Activated CD4-positive, alpha-beta T cell treated with anti-CD3 and anti-CD28 coated beads, Interleukin-2, amount 50 U/mL, for 16 hours (primary cell): Measurements from ENCODE around the gene LCN15.
"Not testable (repeated sequence)": the region's sequence is repeated elsewhere in the genome, so short reads cannot be mapped to it uniquely, and the experiment has no call there.

Experiments
- DNase-seq: peaks from one replicate; pipeline ENCODE4 v3.0.0-alpha.2; 2020

The LCN15 gene

DNA sequence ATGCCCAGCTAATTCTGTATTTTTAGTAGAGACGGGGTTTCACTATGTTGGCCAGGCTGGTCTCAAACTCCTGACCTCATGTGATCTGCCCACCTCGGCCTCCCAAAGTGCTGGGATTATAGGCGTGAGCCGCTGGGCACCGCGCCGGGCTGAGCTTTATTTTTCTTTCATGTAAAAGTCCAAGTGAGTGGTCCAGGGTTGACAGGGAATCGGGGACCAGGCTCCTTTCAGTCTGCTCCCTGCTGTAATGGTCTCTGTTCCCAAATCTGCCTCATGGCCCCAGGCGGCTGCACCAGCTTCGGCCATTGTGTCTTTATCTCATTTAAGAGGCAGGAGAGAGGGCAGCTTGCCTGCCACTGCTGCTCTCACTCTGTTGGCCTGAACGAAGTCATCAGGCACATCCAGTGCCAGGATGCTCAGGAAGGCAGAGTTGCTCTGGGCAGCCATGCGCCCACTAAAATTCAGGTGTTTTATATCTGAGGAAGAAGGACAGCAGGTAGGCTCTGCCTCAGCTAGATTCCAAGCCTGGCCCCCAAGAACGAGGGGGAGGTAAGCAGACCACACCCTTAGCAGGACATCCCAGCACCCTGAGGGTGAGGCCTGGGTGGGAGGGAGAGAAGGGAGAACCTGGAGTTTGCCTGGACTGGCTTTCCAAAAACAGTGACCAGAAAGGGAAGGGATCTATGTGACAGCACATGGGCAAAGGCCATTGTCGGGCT is 30.1 kb upstream of the LCN15 start:
- no peak for DNase-seq

GRCh38 chr9:136793086-136793946 is 29.0 kb upstream of the LCN15 start:
- no peak for DNase-seq

DNA sequence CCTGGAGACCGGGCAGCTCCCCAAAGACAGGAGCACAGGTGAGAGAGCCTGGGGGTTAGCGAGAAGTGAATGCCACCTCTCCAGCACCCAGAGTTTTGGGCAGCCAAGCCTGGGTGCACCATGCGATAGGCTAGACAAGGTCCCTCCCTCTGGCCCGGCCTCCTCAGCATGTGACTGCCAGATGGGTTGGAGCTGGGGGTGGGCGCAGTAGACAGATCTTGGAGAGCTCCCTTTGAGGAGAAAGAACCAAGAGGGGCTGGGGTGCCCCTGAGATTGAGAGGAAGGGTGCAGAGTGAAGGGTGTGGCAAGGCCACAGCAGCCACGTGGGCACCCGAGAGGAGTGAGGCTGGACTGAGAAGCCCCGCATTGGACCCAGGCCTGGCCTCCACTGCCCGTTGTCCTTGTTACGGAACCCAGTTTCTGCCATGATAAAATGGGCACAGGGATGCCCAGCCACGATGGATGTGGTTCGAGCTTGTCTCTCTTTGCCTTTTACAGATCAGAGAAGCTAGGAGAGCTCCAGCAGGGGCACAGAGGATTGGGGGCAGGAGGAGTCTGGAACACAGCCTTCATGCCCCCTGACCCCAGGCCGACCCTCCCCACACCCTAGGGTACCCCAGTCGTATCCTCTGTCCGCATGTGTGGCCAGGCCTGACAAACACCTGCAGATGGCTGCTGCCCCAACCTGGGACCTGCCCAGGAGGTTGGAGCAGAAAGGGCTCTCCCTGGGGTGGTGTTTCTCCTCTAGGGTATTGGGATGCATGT is 28.2 kb upstream of the LCN15 start:
- no peak for DNase-seq

DNA sequence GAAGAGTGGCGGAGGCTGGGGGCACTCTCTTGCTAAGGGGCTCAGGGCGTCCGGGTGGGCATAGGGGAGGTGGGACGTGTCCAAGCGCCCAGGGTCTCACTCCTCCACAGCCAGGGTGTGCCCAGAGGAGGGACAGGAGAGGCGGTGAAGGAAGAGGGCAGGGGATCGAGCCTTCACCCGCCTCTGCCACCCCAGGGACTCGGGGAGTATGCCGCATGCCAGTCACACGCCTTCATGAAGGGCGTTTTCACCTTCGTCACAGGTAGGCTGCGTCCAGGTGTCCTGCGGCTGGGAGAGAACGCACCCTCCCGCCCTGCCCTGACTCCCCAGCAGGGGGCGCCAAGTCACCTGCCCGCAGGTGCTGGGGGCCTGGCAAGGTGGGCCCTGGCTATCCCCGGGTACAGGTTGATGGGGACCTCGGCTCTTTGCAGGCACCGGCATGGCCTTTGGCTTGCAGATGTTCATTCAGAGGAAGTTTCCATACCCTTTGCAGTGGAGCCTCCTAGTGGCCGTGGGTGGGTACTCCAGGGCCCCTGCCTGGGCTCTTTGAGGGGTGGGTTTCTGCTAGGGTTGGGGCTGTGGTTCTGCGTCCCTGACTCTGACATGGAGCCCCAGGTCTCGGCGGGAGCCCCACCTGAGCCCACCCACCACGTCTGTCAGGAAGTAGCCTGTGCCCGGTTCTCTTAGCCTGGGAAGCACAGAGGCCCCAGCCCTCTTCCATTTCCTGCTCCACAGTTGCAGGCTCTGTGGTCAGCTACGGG is 27.4 kb upstream of the LCN15 start:
- DNase-seq: peak; percentile 72

DNA sequence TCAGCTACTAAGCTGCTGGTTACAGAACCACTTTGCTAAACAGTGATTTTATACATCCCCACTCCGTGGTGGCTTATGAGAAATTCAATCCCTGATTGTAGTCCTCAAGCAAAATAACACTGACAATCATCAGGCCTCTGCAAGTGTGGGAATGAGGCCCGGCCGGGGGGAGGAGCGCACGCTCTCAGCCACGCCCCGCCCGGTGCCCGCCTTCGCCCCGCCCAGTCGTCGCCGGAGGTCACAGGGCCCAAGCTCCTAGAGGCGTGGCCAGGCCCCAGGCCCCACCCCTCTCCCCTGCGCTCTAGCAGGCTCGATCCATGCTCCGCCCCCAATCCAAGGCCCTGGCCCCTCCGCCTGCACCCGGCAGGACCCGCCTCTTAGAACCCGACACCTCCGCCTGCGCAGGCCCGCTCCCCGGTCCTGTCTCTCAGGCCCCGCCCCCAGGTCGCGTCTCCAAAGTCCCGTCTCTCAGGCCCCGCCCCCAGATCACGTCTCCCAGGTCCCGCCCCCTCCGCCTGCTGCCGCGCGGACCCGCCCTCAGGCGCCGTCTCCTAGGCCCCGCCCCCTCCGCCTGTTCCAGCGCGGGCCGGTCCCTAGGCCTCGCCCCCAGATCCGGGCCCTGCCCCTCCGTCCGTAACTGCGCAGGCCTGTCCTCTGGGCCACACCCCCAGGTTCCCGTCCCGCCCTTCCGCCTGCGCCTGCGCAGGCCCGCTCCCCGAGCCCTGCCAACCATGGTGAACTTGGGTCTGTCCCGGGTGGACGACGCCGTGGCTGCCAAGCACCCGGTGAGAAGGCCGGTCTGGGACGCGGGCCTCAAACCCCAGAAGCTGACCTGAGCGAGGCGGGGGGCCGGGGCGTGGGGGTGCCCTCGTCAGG is 26.6 kb upstream of the LCN15 start, which contains the start of gene TMEM141:
TMEM141 (plus strand) TSS at position 705 of the 876 bp plus-strand sequence; CDS start at position 732, 27 bp downstream.
- DNase-seq: peak; percentile 100

DNA sequence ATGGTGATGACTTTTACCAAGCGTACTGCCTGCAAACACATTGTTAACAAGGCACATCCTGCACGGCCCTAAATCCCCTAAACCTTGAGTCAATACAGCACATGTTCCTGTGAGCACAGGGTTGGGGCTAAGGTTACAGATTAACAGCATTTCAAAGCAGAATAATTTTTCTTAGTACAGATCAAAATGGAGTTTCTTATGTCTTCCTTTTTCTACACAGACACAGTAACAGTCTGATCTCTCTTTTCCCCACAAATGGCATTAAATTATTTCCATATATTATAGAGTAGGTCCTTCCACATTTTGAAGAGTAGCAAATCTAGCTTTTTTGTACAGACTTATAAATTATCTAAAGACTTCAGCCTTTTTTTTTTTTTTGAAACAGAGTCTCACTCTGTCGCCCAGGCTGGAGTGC is 25.2 kb upstream of the LCN15 start:
- DNase-seq: no peak

- not testable (repeated sequence) for DNase-seq
Measured at GRCh38 chr9:136788644-136789522, 24.6 kb upstream of the LCN15 start.

- peak; percentile 85 for DNase-seq
Measured at GRCh38 chr9:136787690-136788400, 23.5 kb upstream of the LCN15 start.

DNA sequence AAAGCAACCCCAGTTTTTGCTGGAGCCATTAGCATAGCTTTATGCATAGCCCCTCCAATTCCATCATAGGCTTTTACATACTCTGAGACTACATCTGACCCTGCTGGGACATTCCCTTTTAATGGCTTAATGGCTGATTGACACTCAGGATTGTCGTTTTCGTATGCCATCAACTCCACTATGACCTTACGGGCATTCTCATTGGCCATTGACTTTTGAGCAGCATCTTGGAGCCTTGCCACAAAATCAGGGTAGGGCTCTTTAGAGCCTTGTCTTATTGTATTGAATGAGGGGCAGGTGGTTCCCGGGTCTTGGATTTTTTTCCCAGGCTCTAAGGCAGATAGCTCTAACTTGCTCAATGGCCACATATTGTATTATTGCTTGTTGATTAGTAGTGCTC is 22.7 kb upstream of the LCN15 start:
- DNase-seq: not testable (repeated sequence)

DNA sequence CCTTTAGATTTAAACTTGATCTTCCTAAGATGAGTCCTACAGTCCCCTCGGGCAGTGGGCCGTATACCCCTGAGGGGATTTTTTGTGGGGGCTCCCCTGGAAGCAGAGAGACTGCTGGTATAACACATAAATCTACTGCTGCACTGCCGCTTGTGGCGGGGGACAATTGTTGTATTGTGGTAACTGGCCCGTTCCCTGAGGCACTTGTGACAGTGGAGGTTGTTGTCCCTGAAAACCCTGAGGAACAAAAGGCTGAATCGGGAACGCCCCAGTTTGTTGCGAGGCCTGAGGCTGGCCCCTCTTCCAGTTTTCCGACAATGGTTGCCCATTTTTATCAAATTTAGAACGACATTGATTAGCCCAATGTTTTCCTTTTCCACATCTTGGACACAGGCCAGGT is 22.1 kb upstream of the LCN15 start:
- no peak for DNase-seq

- not testable (repeated sequence) for DNase-seq
Measured at GRCh38 chr9:136785565-136786355, 21.4 kb upstream of the LCN15 start.

- no peak for DNase-seq
Measured at GRCh38 chr9:136784997-136785361, 20.7 kb upstream of the LCN15 start.

- DNase-seq: no peak
Measured at GRCh38 chr9:136784249-136784996, 20.1 kb upstream of the LCN15 start.

GRCh38 chr9:136782452-136782851 is 18.1 kb upstream of the LCN15 start:
- no peak for DNase-seq

- DNase-seq: no peak
Measured at GRCh38 chr9:136779808-136780207, 15.5 kb upstream of the LCN15 start.

- DNase-seq: no peak
Measured at GRCh38 chr9:136777359-136777758, 13.0 kb upstream of the LCN15 start.

DNA sequence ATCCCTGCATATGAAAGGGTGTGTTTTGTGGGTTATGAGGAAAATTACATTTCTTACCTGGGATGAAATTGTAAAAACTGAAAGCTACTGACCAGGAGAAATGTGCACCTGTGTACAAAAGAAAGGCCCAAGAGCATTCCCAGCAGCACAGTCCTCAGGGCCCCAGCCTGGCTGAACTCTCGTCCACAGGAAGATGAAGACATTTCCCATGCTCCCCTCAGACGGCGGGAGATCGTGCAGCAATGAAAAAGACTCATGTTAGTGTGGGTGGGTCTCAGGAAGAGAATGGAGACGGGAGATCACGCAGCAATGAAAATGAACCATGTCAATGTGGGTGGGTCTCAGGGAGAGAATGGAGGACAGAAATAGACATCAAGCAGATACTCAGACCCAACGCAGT is 12.6 kb upstream of the LCN15 start:
- no peak for DNase-seq

DNA sequence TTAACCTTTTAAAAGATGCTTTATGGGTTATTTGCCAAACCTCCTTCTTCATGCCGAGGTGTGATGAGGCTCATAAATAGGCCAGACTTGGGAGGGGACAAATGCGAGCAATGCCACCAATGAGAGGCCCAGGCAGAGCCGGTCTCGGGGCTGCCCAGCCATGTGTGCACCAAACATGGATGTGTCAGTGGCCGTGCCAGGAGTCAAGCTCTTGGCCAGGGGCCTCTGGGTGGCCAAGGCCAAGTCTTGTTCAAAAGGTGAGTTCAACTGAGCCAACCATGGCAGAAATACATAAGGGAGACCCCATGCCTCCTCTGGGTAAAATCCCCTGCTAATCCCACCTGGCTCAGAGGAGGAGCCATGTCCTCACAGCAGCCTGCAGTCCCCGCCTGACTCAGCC is 10.9 kb upstream of the LCN15 start:
- no peak for DNase-seq
